Activated CD4-positive, alpha-beta T cell treated with anti-CD3 and anti-CD28 coated beads for 36 hours (primary cell): ENCODE results near the gene PDZD4. TPM values are rescaled to one million over a fixed set of nuclear protein-coding genes. Genes with fewer than 3 reads are reported as not detected.

ENCODE experiments used
- ATAC-seq: fragments of 200-7000 bp; cut with Tn5 transposase; one replicate; pipeline ENCODE4 v1.10.0; 2021; ENCODE audit warnings: mild to moderate bottlenecking, moderate library complexity
- CTCF ChIA-PET: fragments of 350-600 bp; sonication (Branson Sonifier 250); formaldehyde crosslinking; loops from one replicate; lab custom pipeline; 2021; ENCODE audit warnings: antibody characterized with exemption; lab: Charles Lee
- POLR2A ChIA-PET: fragments of 350-600 bp; sonication (Branson Sonifier 250); formaldehyde crosslinking; loops from one replicate; lab custom pipeline; 2021; ENCODE audit warnings: antibody characterized with exemption, inconsistent platforms; lab: Charles Lee
- DNase-seq: peaks from one replicate; pipeline ENCODE4 v3.0.0-alpha.2; 2020
- H3K27ac Mint-ChIP-seq: one replicate; pipeline ENCODE4 v1.8.0; 2021; ENCODE audit warnings: mixed read lengths
- H3K27me3 Mint-ChIP-seq: one replicate; pipeline ENCODE4 v1.8.0; 2021; ENCODE audit warnings: mixed read lengths
- H3K36me3 Mint-ChIP-seq: one replicate; pipeline ENCODE4 v1.8.0; 2021; ENCODE audit warnings: low read depth, mixed read lengths
- H3K4me1 Mint-ChIP-seq: one replicate; pipeline ENCODE4 v1.8.0; 2021; ENCODE audit warnings: mixed read lengths
- H3K4me3 Mint-ChIP-seq: one replicate; pipeline ENCODE4 v1.8.0; 2021; ENCODE audit warnings: mild to moderate bottlenecking, moderate library complexity, mixed read lengths
- H3K9me3 Mint-ChIP-seq: one replicate; pipeline ENCODE4 v1.8.0; 2021; ENCODE audit warnings: low read depth, mixed read lengths
- intact Hi-C, 2 experiments: fragments of 100-400 bp; cut with DNase I in 1 of 2; cut with micrococcal nuclease in 1 of 2; formaldehyde crosslinking; loops; one replicate each; pipeline versions ENCODE4 v1.14.2 to v1.15.1; 2022 to 2024; cut with DNase I, micrococcal nuclease
- total RNA-seq, 2 experiments: library from RNA; stranded (reverse); gene quantifications; one replicate each; pipeline ENCODE4 v1.2.3, GENCODE V29; 2021

The PDZD4 gene
- total RNA-seq, 2 experiments from 2014 or later = 2.4 to 4.3 TPM

DNA sequence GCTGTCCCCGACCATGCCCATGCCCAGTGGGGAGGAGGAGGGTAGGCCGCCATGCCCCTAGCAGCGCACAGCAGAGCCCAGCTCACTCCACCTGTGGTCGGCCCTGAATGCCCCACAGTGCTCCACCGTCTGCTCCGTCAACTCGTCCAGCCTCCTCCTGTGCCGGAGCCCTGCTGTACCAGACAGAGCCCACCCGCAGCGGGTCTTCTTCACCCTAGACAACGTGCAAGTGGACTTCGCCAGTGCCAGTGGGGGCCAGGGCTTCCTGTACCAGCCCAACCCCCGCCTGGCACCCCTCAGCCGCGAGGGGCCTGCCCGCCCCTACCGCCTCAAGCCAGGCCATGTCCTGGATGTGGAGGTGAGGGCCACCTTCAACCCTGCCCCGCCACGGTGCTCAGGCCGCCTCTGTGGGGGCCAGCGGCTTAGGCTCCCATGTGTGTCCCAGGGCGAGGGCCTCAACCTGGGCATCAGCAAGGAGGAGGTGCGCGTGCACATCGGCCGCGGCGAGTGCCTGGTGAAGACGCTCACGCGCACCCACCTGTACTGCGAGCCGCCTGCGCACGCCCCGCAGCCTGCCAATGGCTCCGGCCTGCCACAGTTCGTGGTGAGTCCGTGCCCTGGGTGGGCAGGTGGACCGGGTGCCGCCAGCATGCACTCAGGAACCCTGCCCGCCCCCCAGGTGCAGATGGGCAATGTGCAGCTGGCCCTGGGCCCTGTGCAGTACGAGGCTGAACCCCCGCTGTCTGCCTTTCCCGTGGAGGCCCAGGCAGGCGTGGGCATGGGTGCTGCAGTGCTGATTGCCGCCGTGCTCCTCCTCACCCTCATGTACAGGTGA, 56.4 kb downstream of the PDZD4 start:
- no peak overlapping the region for H3K4me3 Mint-ChIP-seq
- no peaks in the 10 kb centered on the region for H3K36me3 Mint-ChIP-seq
- H3K27ac Mint-ChIP-seq = no peak overlapping the region
- DNase-seq (peak; percentile 2), ATAC-seq (no peak)
- H3K4me1 Mint-ChIP-seq = no peaks in the 10 kb centered on the region
- intact Hi-C loops = no loop called here
- ChIA-PET CTCF (no interaction called here), POLR2A (no interaction called here)
- no peaks in the 10 kb centered on the region for H3K27me3 Mint-ChIP-seq
- H3K9me3 Mint-ChIP-seq = no peaks in the 10 kb centered on the region

DNA sequence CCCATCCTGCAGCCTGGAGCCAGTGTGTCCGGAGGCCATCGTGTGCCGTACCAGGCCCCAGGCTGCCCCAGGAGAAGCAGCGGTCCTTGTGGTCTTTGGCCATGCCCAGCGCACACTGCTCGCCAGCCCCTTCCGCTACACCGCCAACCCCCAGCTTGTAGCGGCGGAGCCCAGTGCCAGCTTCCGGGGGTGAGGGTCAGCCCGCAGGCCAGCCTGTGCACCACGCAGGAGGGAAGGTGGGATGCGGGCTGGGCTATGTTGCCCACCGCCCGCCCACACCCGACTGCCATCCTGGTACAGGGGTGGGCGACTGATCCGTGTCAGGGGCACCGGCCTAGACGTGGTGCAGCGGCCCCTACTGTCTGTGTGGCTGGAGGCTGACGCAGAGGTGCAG, 57.1 kb downstream of the PDZD4 start:
- no peaks in the 10 kb centered on the region for H3K4me1 Mint-ChIP-seq
- H3K27me3 Mint-ChIP-seq = no peaks in the 10 kb centered on the region
- no peaks in the 10 kb centered on the region for H3K9me3 Mint-ChIP-seq

DNA sequence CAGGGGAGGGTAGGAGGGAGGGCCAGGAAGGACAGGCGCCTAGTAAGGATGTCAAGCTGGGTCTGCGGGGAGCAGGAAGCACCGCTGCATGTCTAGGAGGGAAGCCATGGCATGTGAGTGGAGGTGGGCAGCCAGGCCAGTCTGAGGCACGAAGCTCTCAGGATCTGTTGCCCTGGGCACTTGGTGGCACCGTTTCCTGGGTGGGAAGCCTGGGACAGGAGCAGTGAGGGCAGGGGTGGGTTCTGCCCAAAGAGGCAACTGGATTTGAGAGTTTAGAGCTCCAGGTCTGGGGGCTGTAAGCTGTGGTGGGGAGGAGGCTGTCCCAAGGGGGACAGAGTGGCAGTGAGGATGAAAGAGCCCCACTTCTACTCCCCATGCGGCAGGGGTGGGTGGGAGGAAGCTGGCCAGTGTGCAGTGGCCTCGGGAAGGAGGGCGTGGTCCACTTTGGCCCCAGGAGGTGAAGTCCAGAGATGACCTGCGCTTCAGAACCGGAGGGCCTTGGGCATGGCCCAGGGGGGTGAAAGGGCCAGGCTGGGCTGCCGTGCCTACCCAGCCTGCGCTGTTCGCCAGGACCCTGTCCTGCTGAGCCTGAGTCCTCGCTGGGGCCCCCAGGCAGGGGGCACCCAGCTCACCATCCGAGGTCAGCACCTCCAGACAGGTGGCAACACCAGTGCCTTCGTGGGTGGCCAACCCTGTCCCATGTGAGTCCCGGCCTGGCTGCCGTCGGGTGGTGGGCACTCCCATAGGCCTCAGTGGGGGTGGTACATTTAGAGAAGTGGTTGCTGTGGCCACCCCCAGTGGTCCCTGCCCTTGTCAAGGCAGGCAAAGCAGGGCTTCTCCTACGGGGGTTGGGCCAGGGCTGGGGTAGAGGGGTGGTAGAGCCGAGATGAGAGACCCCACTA, 57.8 kb downstream of the PDZD4 start:
- Mint-ChIP-seq H3K27ac (no peak overlapping the region), H3K9me3 (no peaks in the 10 kb centered on the region), H3K36me3 (no peaks in the 10 kb centered on the region), H3K4me1 (no peaks in the 10 kb centered on the region), H3K4me3 (no peak overlapping the region), H3K27me3 (no peaks in the 10 kb centered on the region)
- no peak for ATAC-seq
- intact Hi-C loops = no loop called here
- ChIA-PET CTCF (no interaction called here), POLR2A (no interaction called here)
- DNase-seq = no peak

More for the DNA sequence above, 57.1 kb downstream of the PDZD4 start:
- intact Hi-C loops = no loop called here
- ATAC-seq (no peak), DNase-seq (peak; percentile 1)
- Mint-ChIP-seq H3K4me3 (no peak overlapping the region), H3K36me3 (no peaks in the 10 kb centered on the region), H3K27ac (no peak overlapping the region)
- CTCF ChIA-PET = no interaction called here
- POLR2A ChIA-PET = no interaction called here

DNA sequence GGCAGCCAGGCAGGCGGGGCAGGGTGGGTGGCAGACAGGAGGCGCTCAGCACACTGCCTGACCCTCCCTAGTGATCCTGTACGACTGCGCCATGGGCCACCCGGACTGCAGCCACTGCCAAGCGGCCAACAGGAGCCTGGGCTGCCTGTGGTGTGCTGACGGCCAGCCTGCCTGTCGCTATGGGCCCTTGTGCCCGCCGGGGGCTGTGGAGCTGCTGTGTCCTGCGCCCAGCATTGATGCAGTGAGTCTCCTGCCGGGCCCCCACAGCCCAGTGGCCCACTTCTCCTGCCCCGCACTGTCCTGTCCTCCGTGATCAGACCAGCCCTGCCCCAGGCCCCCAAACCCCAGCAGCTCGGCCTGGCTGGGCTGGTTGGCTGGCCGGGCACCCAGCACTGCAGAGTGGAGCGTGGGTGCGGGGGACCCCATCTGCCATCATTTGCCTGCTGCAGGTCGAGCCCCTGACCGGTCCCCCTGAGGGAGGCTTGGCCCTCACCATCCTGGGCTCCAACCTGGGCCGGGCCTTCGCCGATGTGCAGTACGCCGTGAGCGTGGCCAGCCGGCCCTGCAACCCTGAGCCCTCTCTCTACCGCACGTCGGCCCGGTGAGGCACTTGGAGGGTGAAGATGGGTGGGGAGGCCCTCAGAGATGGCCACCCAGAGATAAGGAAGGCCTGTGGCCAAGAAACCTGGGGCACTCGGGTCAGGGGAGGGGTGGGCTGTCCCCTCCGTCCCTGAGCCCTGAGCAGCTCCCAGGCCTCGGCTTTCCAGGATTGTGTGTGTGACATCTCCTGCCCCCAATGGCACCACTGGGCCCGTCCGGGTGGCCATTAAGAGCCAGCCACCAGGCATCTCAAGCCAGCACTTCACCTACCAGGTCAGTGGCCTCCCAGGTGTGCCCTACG, 58.7 kb downstream of the PDZD4 start:
- no peaks in the 10 kb centered on the region for H3K27me3 Mint-ChIP-seq
- H3K4me1 Mint-ChIP-seq = peaks cover 2% of the 10 kb centered on the region
- no peaks in the 10 kb centered on the region for H3K36me3 Mint-ChIP-seq
- H3K4me3 Mint-ChIP-seq = no peak overlapping the region
- POLR2A ChIA-PET = no interaction called here
- DNase-seq (no peak), ATAC-seq (no peak)
- intact Hi-C loops = no loop called here
- no peaks in the 10 kb centered on the region for H3K9me3 Mint-ChIP-seq
- CTCF ChIA-PET = no interaction called here
- no peak overlapping the region for H3K27ac Mint-ChIP-seq

DNA sequence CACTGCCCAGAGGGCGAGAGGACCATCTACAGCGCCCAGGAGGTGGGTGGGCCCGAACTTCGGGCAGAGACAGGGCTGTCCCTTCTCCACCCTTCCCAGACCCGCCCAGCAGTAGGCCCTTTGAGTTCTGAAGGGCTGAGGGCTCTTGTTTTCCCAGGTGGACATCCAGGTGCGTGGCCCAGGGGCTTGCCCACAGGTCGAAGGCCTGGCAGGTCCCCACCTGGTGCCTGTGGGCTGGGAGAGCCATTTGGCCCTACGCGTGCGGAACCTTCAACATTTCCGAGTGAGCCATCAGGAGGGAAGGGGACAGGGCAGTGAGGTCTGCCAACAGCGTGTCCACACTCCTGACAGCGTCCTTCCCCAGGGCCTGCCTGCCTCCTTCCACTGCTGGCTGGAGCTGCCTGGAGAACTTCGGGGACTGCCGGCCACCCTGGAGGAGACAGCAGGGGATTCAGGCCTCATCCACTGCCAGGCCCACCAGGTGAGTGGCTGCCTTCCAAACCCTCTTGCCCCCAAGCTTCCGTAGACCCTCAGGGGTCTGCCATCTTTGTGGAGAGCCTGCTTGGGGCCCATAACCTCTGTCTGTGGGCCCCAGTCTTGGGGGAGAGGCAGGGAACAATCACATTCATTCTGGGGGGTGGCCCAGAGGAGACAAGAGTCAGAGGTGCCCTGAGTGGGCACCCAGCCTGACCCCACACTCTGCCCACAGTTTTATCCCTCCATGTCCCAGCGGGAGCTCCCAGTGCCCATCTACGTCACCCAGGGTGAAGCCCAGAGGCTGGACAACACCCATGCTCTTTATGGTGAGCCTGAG, 59.5 kb downstream of the PDZD4 start:
- Mint-ChIP-seq H3K4me1 (peaks cover 6% of the 10 kb centered on the region), H3K9me3 (no peaks in the 10 kb centered on the region), H3K27me3 (no peaks in the 10 kb centered on the region), H3K4me3 (no peak overlapping the region), H3K27ac (no peak overlapping the region), H3K36me3 (no peaks in the 10 kb centered on the region)
- no peak for DNase-seq
- CTCF ChIA-PET = no interaction called here
- ATAC-seq = no peak
- POLR2A ChIA-PET = no interaction called here
- intact Hi-C loops = no loop called here

DNA sequence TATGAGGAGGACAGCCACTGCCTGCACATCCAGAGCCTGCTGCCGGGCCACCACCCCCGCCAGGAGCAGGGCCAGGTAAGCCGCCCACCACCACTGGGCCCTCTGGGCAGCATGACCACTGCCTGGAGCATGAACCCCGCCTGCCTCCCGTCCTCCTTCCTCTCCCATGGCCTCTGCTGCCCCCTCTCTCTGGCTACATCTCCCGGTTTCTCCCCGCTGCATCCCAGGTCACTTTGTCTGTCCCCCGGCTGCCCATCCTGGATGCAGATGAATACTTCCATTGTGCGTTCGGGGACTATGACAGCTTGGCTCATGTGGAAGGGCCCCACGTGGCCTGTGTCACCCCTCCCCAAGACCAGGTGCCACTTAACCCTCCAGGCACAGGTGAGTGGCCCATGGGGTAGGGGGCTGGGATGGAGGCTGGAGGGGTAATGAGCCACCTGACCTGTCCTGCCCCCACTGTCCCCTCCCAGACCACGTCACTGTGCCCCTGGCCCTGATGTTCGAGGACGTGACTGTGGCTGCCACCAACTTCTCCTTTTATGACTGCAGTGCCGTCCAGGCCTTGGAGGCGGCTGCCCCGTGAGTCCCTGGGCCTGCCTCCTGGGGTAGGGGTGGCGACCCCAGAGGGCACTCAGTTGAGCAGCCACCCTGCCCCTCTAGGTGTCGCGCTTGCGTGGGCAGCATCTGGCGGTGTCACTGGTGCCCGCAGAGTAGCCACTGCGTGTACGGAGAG, 60.3 kb downstream of the PDZD4 start:
- peaks cover 6% of the 10 kb centered on the region for H3K4me1 Mint-ChIP-seq
- DNase-seq (no peak), ATAC-seq (no peak)
- intact Hi-C loops = loop anchor here in 1 of 2 experiments (5.0 kb wide), 2 partner anchors 47 to 757 kb away; no protein-coding TSS in a partner anchor
- no peaks in the 10 kb centered on the region for H3K36me3 Mint-ChIP-seq
- H3K4me3 Mint-ChIP-seq = no peak overlapping the region
- no peak overlapping the region for H3K27ac Mint-ChIP-seq
- ChIA-PET CTCF (no interaction called here), POLR2A (no interaction called here)
- no peaks in the 10 kb centered on the region for H3K9me3 Mint-ChIP-seq
- H3K27me3 Mint-ChIP-seq = no peaks in the 10 kb centered on the region

DNA sequence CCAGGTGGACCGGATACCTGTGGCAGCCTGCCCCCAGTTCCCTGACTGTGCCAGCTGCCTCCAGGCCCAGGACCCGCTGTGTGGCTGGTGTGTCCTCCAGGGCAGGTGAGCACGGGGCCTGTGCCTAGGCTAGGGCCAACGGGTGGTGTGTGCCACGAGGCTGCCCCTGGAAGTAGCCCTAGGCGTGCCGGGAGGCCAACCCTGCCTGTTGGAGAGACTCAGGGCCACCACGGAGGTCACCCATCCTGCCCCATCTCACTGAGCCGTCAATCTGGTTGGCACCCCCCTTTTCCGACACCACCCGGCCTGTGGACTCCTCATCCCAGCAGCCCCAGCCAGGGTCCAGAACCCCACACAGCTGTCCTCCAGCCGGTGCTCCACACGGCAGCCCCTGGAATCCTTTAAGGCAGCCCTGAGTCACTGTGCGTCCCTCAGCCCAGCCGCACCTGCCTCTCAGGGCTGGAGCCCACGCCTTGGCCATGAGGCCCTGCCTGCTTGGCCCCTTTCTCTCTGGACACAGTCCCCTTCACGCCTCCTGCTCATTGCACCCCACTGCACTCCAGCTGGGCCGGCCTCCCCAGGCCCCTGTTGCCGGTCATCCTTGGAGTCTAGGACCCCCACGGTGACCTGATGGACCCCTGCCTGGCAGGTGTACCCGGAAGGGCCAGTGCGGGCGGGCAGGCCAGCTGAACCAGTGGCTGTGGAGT, 61.0 kb downstream of the PDZD4 start:
- no peaks in the 10 kb centered on the region for H3K36me3 Mint-ChIP-seq
- peaks cover 6% of the 10 kb centered on the region for H3K4me1 Mint-ChIP-seq
- no peak overlapping the region for H3K27ac Mint-ChIP-seq
- ChIA-PET CTCF (interaction anchor here (1.3 kb wide), 1 partner anchor 155 kb away, joined by 3 read pairs; no protein-coding TSS in a partner anchor), POLR2A (no interaction called here)
- ATAC-seq (no peak), DNase-seq (no peak)
- no peaks in the 10 kb centered on the region for H3K27me3 Mint-ChIP-seq
- H3K9me3 Mint-ChIP-seq = no peaks in the 10 kb centered on the region
- intact Hi-C loops = loop anchor here in 1 of 2 experiments (5.0 kb wide), 2 partner anchors 48 to 758 kb away; no protein-coding TSS in a partner anchor
- H3K4me3 Mint-ChIP-seq = no peak overlapping the region

DNA sequence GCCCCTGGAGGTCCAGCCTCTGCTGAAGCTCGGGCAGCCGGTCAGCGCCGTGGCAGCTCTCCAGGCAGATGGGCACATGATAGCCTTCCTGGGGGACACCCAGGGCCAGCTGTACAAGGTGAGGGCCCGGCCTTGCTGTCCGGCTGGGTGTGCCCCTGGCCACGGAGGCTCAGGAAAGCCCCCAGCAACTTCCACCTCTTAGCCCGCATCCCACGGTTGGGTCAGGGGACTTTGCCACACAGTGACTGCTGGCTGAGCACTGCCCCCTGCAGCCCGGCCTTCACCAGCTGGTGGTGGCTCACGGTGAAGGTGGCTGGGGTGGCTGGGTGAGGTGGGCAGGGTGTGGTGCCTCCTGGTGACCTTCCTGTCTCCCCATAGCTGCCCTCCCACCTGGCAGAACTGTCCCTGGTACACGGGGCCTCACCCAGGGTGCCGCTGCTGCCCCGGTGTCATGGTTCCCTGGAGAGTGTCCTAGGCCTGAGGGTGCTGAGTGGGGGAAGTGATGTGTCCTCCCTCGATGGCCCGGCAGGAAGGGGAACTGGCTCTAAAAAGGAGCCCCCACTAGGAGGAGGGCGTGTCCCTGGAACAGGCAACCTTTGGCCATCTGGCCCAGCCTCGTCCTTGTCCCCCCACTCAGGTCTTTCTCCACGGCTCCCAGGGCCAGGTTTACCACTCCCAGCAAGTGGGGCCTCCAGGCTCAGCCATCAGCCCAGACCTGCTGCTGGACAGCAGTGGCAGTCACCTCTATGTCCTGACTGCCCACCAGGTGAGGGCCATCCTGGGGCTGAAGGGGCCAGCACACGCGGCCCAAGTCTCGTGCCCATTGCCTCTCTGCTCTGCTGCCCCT, 61.8 kb downstream of the PDZD4 start:
- Mint-ChIP-seq H3K4me1 (peaks cover 9% of the 10 kb centered on the region), H3K27ac (no peak overlapping the region), H3K27me3 (no peaks in the 10 kb centered on the region), H3K4me3 (no peak overlapping the region), H3K9me3 (no peaks in the 10 kb centered on the region), H3K36me3 (no peaks in the 10 kb centered on the region)
- ChIA-PET POLR2A (no interaction called here), CTCF (interaction anchor here (1.3 kb wide), 1 partner anchor 156 kb away, joined by 3 read pairs; no protein-coding TSS in a partner anchor)
- intact Hi-C loops = loop anchor here in 1 of 2 experiments (5.0 kb wide), 2 partner anchors 49 to 759 kb away; no protein-coding TSS in a partner anchor
- DNase-seq = no peak
- ATAC-seq = no peak

DNA sequence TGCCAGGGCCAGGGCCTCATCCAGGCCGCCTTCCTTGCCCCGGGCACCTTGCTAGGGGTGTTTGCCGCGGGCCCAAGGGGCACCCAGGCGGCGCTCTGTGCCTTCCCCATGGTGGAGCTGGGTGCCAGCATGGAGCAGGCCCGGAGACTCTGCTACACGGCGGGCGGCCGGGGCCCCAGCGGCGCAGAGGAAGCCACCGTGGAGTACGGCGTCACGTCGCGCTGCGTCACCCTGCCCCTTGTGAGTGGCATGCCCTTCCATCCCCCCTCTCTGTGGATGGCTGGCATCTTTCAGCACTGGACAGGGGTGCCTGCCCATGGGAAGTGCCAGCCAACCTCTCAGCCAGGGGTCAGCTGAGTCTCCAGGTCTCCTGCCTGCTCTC, 62.7 kb downstream of the PDZD4 start:
- ChIA-PET CTCF (interaction anchor here (0.6 to 1.3 kb wide), 3 partner anchors 49 to 157 kb away, joined by 3 to 4 read pairs (median 3); no protein-coding TSS in a partner anchor), POLR2A (no interaction called here)
- H3K27ac Mint-ChIP-seq = no peak overlapping the region
- peaks cover 9% of the 10 kb centered on the region for H3K4me1 Mint-ChIP-seq
- no peaks in the 10 kb centered on the region for H3K36me3 Mint-ChIP-seq
- no peak for ATAC-seq
- H3K27me3 Mint-ChIP-seq = no peaks in the 10 kb centered on the region
- DNase-seq = no peak
- H3K9me3 Mint-ChIP-seq = no peaks in the 10 kb centered on the region
- intact Hi-C loops = loop anchor here in 1 of 2 experiments (5.0 kb wide), 2 partner anchors 50 to 760 kb away; no protein-coding TSS in a partner anchor
- H3K4me3 Mint-ChIP-seq = no peak overlapping the region
